Neural progenitor cell (in vitro differentiated cells): ENCODE results near the gene OXSR1. TPM values are rescaled to one million over a fixed set of nuclear protein-coding genes. Genes with fewer than 3 reads are reported as not detected.

Source experiments
- DNase-seq: peaks from one replicate; pipeline ENCODE4 v3.0.0-alpha.2; 2016; ENCODE audit warnings: low spot score
- H2AFZ ChIP-seq: fragments of 200-600 bp; sonication (generic); replicated peaks from 2 replicates; pipeline ENCODE4 v1.6.1; 2016; ENCODE audit warnings: antibody characterized with exemption
- H3F3A ChIP-seq: fragments of 200-600 bp; sonication (generic); 2 replicates; pipeline ENCODE4 v1.6.1; 2016; ENCODE audit warnings: antibody characterized with exemption, low read depth
- H3K27ac ChIP-seq: fragments of 200-600 bp; sonication (generic); 2 replicates; pipeline ENCODE4 v1.5.1; 2016; ENCODE audit warnings: mild to moderate bottlenecking
- H3K27me3 ChIP-seq: fragments of 200-600 bp; sonication (generic); 2 replicates; pipeline ENCODE4 v1.6.1; 2016; ENCODE audit warnings: mild to moderate bottlenecking, moderate library complexity
- H3K36me3 ChIP-seq: fragments of 200-600 bp; sonication (generic); 2 replicates; pipeline ENCODE4 v1.5.1; 2016
- H3K4me1 ChIP-seq: fragments of 200-600 bp; sonication (generic); 2 replicates; pipeline ENCODE4 v1.6.1; 2016; ENCODE audit warnings: mixed run types
- H3K4me2 ChIP-seq: fragments of 200-600 bp; sonication (generic); 2 replicates; pipeline ENCODE4 v1.6.1; 2016
- H3K4me3 ChIP-seq: fragments of 200-600 bp; sonication (generic); 2 replicates; pipeline ENCODE4 v1.5.1; 2016
- H3K79me2 ChIP-seq: fragments of 200-600 bp; sonication (generic); 2 replicates; pipeline ENCODE4 v1.6.1; 2016; ENCODE audit warnings: low read depth
- H3K9ac ChIP-seq: fragments of 200-600 bp; sonication (generic); 2 replicates; pipeline ENCODE4 v1.6.1; 2016
- H3K9me3 ChIP-seq: fragments of 200-600 bp; sonication (generic); 2 replicates; pipeline ENCODE4 v1.5.1; 2016; ENCODE audit warnings: low read depth
- H4K20me1 ChIP-seq: fragments of 200-600 bp; sonication (generic); 2 replicates; pipeline ENCODE4 v1.6.1; 2016; ENCODE audit warnings: low read depth
- H3K27ac Mint-ChIP-seq: 3 replicates; pipeline ENCODE4 v1.8.0; 2021; ENCODE audit warnings: mixed read lengths
- H3K27me3 Mint-ChIP-seq: 2 replicates; pipeline ENCODE4 v1.8.0; 2022; ENCODE audit warnings: low read depth, mild to moderate bottlenecking, inconsistent platforms, moderate library complexity, mixed read lengths; ENCODE audit not compliant: insufficient read depth
- H3K36me3 Mint-ChIP-seq: 3 replicates; pipeline ENCODE4 v1.8.0; 2021; ENCODE audit warnings: mixed read lengths
- H3K4me1 Mint-ChIP-seq: 3 replicates; pipeline ENCODE4 v1.8.0; 2021; ENCODE audit warnings: mixed read lengths
- H3K4me3 Mint-ChIP-seq: 3 replicates; pipeline ENCODE4 v1.8.0; 2021; ENCODE audit warnings: mild to moderate bottlenecking, moderate library complexity, mixed read lengths
- H3K9me3 Mint-ChIP-seq: 3 replicates; pipeline ENCODE4 v1.8.0; 2020; ENCODE audit warnings: mixed read lengths
- EZH2 ChIP-seq: fragments of 200-600 bp; sonication (generic); IDR thresholded peaks from 2 replicates; pipeline ENCODE4 v1.6.1; 2017; ENCODE audit warnings: antibody characterized with exemption, mild to moderate bottlenecking, moderate library complexity
- EZH2phosphoT487 ChIP-seq: fragments of 200-600 bp; sonication (generic); IDR thresholded peaks from 2 replicates; pipeline ENCODE4 v1.6.1; 2017; ENCODE audit warnings: antibody characterized with exemption
- total RNA-seq: library from RNA; depleted of rRNA; stranded (reverse); fragments of >200 nt; gene quantifications from 2 replicates; pipeline ENCODE4 v1.2.3, GENCODE V29; 2015; ENCODE audit warnings: low replicate concordance
- TF ChIP-seq, protein P1 (sequence below): fragments of 200-600 bp; sonication (generic); IDR thresholded peaks from 2 replicates; pipeline ENCODE4 v1.5.1; 2017; ENCODE audit warnings: antibody characterized with exemption, mild to moderate bottlenecking

Gene OXSR1
- total RNA-seq, 1 donor from 2014 or later: 65.8 TPM

DNA sequence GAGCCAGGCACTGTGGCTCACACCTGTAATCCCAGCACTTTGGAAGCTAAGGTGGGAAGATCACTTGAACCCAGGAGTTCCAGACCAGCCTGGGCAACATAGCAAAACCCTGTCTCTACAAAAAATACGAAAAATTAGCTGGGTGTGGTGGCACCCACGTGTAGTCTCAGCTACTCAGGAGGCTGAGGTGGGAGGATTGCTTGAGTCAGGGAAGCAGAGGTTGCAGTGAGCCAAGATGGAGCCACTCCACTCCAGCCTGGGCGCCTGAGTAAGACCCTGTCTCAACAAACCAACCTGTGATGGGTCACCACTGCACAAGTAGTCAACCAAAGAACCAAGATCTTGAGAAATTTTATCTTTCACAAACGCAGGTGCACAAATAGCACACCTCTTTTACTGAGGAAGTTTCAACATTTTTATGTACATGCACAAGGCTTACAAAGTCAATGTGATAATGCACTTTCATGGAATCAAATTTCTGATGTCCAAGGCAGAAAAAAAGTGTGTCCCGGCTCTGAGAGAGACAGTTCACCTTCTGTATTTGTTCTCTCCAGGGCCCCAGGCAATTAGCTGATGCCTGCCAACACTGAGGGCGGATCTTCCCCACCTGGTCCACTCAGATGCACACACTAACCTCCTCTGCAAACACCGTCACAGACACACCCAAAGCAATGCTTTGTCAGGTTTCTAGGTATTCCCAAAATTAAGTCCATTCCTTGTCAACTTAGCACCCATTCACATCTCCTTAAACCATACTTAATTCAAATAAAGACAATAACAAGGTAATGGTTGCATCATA is 40.8 kb upstream of the OXSR1 start:
- no peak overlapping the region for H3K4me3 Mint-ChIP-seq
- Histone ChIP-seq H3K27ac (no peak overlapping the region), H3K4me2 (no peak overlapping the region), H3K4me1 (no peaks in the 10 kb centered on the region), H2AFZ (no peak overlapping the region), H3K27me3 (no peaks in the 10 kb centered on the region), H4K20me1 (peaks cover 3% of the 10 kb centered on the region), H3K79me2 (no peaks in the 10 kb centered on the region), H3K36me3 (no peaks in the 10 kb centered on the region), H3F3A (no peaks in the 10 kb centered on the region), H3K9ac (no peak overlapping the region), H3K4me3 (no peak overlapping the region), H3K9me3 (no peaks in the 10 kb centered on the region)
- H3K27me3 Mint-ChIP-seq: no peaks in the 10 kb centered on the region
- H3K27ac Mint-ChIP-seq: no peak overlapping the region
- no peaks in the 10 kb centered on the region for H3K9me3 Mint-ChIP-seq
- DNase-seq: no peak
- TF ChIP-seq EZH2: no peak
- TF ChIP-seq, protein P1, sequence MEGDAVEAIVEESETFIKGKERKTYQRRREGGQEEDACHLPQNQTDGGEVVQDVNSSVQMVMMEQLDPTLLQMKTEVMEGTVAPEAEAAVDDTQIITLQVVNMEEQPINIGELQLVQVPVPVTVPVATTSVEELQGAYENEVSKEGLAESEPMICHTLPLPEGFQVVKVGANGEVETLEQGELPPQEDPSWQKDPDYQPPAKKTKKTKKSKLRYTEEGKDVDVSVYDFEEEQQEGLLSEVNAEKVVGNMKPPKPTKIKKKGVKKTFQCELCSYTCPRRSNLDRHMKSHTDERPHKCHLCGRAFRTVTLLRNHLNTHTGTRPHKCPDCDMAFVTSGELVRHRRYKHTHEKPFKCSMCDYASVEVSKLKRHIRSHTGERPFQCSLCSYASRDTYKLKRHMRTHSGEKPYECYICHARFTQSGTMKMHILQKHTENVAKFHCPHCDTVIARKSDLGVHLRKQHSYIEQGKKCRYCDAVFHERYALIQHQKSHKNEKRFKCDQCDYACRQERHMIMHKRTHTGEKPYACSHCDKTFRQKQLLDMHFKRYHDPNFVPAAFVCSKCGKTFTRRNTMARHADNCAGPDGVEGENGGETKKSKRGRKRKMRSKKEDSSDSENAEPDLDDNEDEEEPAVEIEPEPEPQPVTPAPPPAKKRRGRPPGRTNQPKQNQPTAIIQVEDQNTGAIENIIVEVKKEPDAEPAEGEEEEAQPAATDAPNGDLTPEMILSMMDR: no peak
- no peak for TF ChIP-seq EZH2phosphoT487
- H3K36me3 Mint-ChIP-seq: peaks cover 22% of the 10 kb centered on the region
- H3K4me1 Mint-ChIP-seq: no peaks in the 10 kb centered on the region

DNA sequence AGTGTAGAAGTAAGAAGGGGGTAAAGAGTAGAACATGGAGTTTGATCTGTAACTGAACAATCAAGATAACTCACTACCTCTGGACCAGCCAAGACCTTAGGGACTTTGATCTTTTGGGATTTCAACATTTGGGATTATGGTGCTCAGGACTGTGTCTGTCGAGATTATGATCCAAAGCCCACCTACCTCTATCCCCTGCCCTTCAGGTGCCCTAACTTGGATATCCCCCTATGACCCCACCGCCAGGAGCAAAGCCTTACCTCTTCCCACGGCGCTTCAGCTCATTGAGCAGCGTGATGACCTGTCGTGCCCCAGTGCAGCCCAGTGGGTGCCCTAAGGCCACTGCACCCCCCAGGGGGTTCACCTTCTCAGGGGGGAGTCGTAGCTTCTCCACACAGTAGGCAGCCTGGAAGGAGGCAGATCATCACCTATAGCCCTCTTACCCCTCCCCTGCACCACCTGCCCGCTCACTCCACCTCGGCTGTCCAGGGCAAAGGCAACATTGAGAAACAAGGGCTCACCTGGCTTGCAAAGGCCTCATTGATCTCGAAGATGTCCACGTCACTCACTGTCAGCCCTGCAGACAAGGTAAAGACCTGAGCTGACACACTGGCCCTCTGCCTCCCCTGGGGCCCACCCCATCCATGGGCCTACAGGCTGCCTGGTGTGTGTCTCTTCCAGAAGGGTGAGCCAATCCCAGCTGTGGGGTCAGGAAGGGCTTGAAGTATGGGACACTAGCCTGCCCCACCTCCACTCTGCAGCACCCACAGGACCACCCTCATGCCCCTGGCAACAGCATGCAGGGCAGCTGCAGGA is 39.8 kb upstream of the OXSR1 start:
- Histone ChIP-seq H3K4me2 (no peak overlapping the region), H2AFZ (no peak overlapping the region), H3K36me3 (no peaks in the 10 kb centered on the region), H4K20me1 (peaks cover 3% of the 10 kb centered on the region), H3K27me3 (no peaks in the 10 kb centered on the region), H3K4me3 (no peak overlapping the region), H3F3A (no peaks in the 10 kb centered on the region), H3K9me3 (no peaks in the 10 kb centered on the region), H3K9ac (no peak overlapping the region), H3K4me1 (no peaks in the 10 kb centered on the region), H3K27ac (no peak overlapping the region), H3K79me2 (no peaks in the 10 kb centered on the region)
- no peak overlapping the region for H3K27ac Mint-ChIP-seq
- peaks cover 24% of the 10 kb centered on the region for H3K36me3 Mint-ChIP-seq
- H3K4me3 Mint-ChIP-seq: no peak overlapping the region
- no peak for TF ChIP-seq EZH2phosphoT487
- TF ChIP-seq, protein P1: no peak
- TF ChIP-seq EZH2: no peak
- H3K4me1 Mint-ChIP-seq: no peaks in the 10 kb centered on the region
- H3K27me3 Mint-ChIP-seq: no peaks in the 10 kb centered on the region
- no peaks in the 10 kb centered on the region for H3K9me3 Mint-ChIP-seq
- no peak for DNase-seq

DNA sequence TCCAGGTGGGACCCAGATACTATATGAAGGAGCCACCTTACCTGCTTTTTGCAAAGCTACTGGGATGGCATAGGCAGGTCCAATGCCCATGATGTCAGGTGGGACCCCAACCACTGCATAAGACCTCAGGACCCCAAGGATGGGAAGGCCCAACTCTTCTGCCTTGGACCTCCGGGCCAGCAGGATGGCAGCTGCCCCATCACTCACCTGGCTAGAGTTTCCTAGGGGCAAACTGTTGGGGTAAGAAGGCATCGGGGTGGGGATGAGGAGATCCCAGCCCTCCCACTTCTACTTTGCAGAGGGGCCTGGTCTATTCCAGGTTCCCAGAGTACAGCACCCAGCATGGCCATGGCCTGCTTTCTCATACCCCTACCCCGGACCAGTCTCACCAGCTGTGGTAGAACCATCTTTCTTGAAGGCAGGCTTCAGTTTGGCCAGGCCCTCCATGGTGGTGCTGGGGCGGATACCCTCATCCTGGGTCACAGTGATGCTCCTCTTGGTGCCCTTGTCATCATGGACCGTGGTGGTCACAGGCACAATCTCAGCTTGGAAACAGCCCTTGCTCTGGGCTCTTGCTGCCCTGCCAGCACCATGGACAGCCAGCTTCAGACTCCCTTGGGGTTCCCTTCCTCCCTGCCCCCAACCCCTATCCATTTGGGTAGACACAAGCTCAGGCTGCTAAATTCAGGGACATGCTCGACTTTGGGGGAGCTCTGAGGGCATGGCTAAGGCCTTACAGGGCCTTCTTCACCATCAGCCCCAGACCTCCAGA is 39.0 kb upstream of the OXSR1 start:
- Histone ChIP-seq H3K27me3 (no peaks in the 10 kb centered on the region), H3K9ac (no peak overlapping the region), H4K20me1 (peaks cover 6% of the 10 kb centered on the region), H3K79me2 (no peaks in the 10 kb centered on the region), H3F3A (no peaks in the 10 kb centered on the region), H3K27ac (no peak overlapping the region), H3K4me3 (no peak overlapping the region), H3K4me1 (no peaks in the 10 kb centered on the region), H2AFZ (no peak overlapping the region), H3K9me3 (no peaks in the 10 kb centered on the region), H3K4me2 (no peak overlapping the region), H3K36me3 (no peaks in the 10 kb centered on the region)
- Mint-ChIP-seq H3K27ac (no peak overlapping the region), H3K4me3 (no peak overlapping the region), H3K36me3 (peaks cover 23% of the 10 kb centered on the region), H3K9me3 (no peaks in the 10 kb centered on the region), H3K27me3 (no peaks in the 10 kb centered on the region), H3K4me1 (no peaks in the 10 kb centered on the region)
- no peak for DNase-seq
- no peak for TF ChIP-seq EZH2phosphoT487
- TF ChIP-seq, protein P1: no peak
- no peak for TF ChIP-seq EZH2
